Bronchial epithelial cell (primary cell): ENCODE results near the gene ZNF383. TPM values are rescaled to one million over a fixed set of nuclear protein-coding genes. Genes with fewer than 3 reads are reported as not detected.
A peak's percentile ranks its signal among the peaks of the same experiment; 100 is the strongest.

ENCODE experiments used
- DNase-seq: peaks from one replicate; pipeline ENCODE4 v3.0.0-alpha.2; 2010; ENCODE audit warnings: low read depth
- FAIRE-seq: peaks from 2 replicates; lab custom pipeline; 2011; peaks lifted over from hg19 to GRCh38; lab: Jason Lieb, UNC
- H3K27me3 ChIP-seq: 2 replicates; pipeline ENCODE4 v1.5.1; 2011; ENCODE audit warnings: low read length; ENCODE audit not compliant: control insufficient read depth, insufficient read depth
- H3K36me3 ChIP-seq: 2 replicates; pipeline ENCODE4 v1.5.1; 2011; ENCODE audit warnings: low read length; ENCODE audit not compliant: control insufficient read depth, insufficient read depth
- H3K4me3 ChIP-seq: 2 replicates; pipeline ENCODE4 v1.5.1; 2011; ENCODE audit warnings: mild to moderate bottlenecking, low read depth, low read length, control low read depth
- CTCF ChIP-seq: IDR thresholded peaks from 2 replicates; pipeline ENCODE4 v1.5.1; 2011; ENCODE audit warnings: mild to moderate bottlenecking, moderate library complexity, low read length, control low read depth, inconsistent platforms; ENCODE audit not compliant: insufficient read depth, severe bottlenecking
- total RNA-seq: library from RNA; depleted of rRNA; stranded (reverse); fragments of >200 nt; gene quantifications from 2 replicates; pipeline ENCODE4 v1.2.1, GENCODE V29; 2014

Gene ZNF383
- total RNA-seq, 1 donor from 2014 or later: 9.5 TPM

- Histone ChIP-seq H3K36me3 (peaks cover 3% of the 10 kb centered on the region), H3K4me3 (peak overlapping the region; percentile 70), H3K27me3 (no peaks in the 10 kb centered on the region)
- no peak for DNase-seq
- no peak for FAIRE-seq
- no peak for TF ChIP-seq CTCF
Measured at GRCh38 chr19:37218592-37218935, 550 bp downstream of the ZNF383 start.

- no peak for TF ChIP-seq CTCF
- Histone ChIP-seq H3K27me3 (no peaks in the 10 kb centered on the region), H3K36me3 (peaks cover 3% of the 10 kb centered on the region), H3K4me3 (no peak overlapping the region)
- DNase-seq: no peak
- no peak for FAIRE-seq
Measured at GRCh38 chr19:37220383-37220782, 2.4 kb downstream of the ZNF383 start.

- H3K36me3 ChIP-seq: peaks cover 3% of the 10 kb centered on the region
- no peaks in the 10 kb centered on the region for H3K27me3 ChIP-seq
- TF ChIP-seq CTCF: no peak
- H3K4me3 ChIP-seq: no peak overlapping the region
- FAIRE-seq (no peak), DNase-seq (peak; percentile 71)
Measured at GRCh38 chr19:37221136-37221535, 3.1 kb downstream of the ZNF383 start.

- H3K27me3 ChIP-seq: no peaks in the 10 kb centered on the region
- DNase-seq (no peak), FAIRE-seq (no peak)
- no peak overlapping the region for H3K4me3 ChIP-seq
- peaks cover 9% of the 10 kb centered on the region for H3K36me3 ChIP-seq
- no peak for TF ChIP-seq CTCF
Measured at GRCh38 chr19:37226248-37226647, 8.2 kb downstream of the ZNF383 start.

GRCh38 chr19:37227996-37228395, 10.0 kb downstream of the ZNF383 start:
- peaks cover 9% of the 10 kb centered on the region for H3K36me3 ChIP-seq

More at GRCh38 chr19:37227996-37228395, 10.0 kb downstream of the ZNF383 start:
- FAIRE-seq (no peak), DNase-seq (no peak)
- Histone ChIP-seq H3K27me3 (no peaks in the 10 kb centered on the region), H3K4me3 (no peak overlapping the region)
- peak; percentile 62 for TF ChIP-seq CTCF
